KMS-11 (cell line): ENCODE data around the gene LRRC8A.

Experiments used
- H2AFZ ChIP-seq: fragments of 200-600 bp; sonication (generic); 2 replicates; pipeline ENCODE4 v1.6.1; 2016; ENCODE audit warnings: antibody characterized with exemption, mixed run types, low read depth
- H3K27ac ChIP-seq: fragments of 200-600 bp; sonication (generic); 2 replicates; pipeline ENCODE4 v1.6.1; 2016; ENCODE audit warnings: mild to moderate bottlenecking, mixed run types
- H3K27me3 ChIP-seq: fragments of 200-600 bp; sonication (generic); 2 replicates; pipeline ENCODE4 v1.6.1; 2017; ENCODE audit warnings: mild to moderate bottlenecking, low read depth, mixed run types, moderate library complexity; ENCODE audit not compliant: insufficient read depth
- H3K36me3 ChIP-seq: fragments of 200-600 bp; sonication (generic); 2 replicates; pipeline ENCODE4 v1.6.1; 2017; ENCODE audit warnings: mild to moderate bottlenecking, mixed run types; ENCODE audit not compliant: insufficient read depth
- H3K4me1 ChIP-seq: fragments of 200-600 bp; sonication (generic); 2 replicates; pipeline ENCODE4 v1.6.1; 2016; ENCODE audit warnings: mild to moderate bottlenecking, low read depth, mixed run types; ENCODE audit not compliant: poor library complexity, severe bottlenecking
- H3K4me2 ChIP-seq: fragments of 200-600 bp; sonication (generic); 2 replicates; pipeline ENCODE4 v1.7.0; 2016; ENCODE audit warnings: mild to moderate bottlenecking, mixed run types
- H3K4me3 ChIP-seq: fragments of 200-600 bp; sonication (generic); IDR thresholded peaks from 2 replicates; pipeline ENCODE4 v1.6.1; 2017; ENCODE audit warnings: low read depth, low read length, mixed read lengths; ENCODE audit not compliant: insufficient read depth
- H3K79me2 ChIP-seq: fragments of 200-600 bp; sonication (generic); 2 replicates; pipeline ENCODE4 v1.6.1; 2016; ENCODE audit warnings: low read depth, mixed run types; ENCODE audit not compliant: insufficient read depth
- H3K9ac ChIP-seq: fragments of 200-600 bp; sonication (generic); 2 replicates; pipeline ENCODE4 v1.6.1; 2016; ENCODE audit warnings: mild to moderate bottlenecking, mixed run types
- H4K20me1 ChIP-seq: fragments of 200-600 bp; sonication (generic); 2 replicates; pipeline ENCODE4 v1.6.1; 2016; ENCODE audit warnings: mild to moderate bottlenecking, mixed run types; ENCODE audit not compliant: insufficient read depth
- CTCF ChIP-seq: fragments of 200-600 bp; sonication (generic); conservative IDR thresholded peaks from 2 replicates; pipeline ENCODE4 v1.6.1; 2017; ENCODE audit warnings: low read depth, mild to moderate bottlenecking, antibody characterized with exemption, low read length, moderate library complexity, mixed read lengths

The LRRC8A gene

GRCh38 chr9:128916204-128916603 is 34.3 kb downstream of the LRRC8A start:
- H3K4me3 ChIP-seq, result no peak overlapping the region
- H3K27ac ChIP-seq, result no peak overlapping the region
- H3K4me1 ChIP-seq, result no peaks in the 10 kb centered on the region
- H3K27me3 ChIP-seq, result no peaks in the 10 kb centered on the region
- no peaks in the 10 kb centered on the region for H4K20me1 ChIP-seq
- no peaks in the 10 kb centered on the region for H3K36me3 ChIP-seq
- H2AFZ ChIP-seq, result no peak overlapping the region
- no peak overlapping the region for H3K4me2 ChIP-seq
- no peak overlapping the region for H3K9ac ChIP-seq
- no peaks in the 10 kb centered on the region for H3K79me2 ChIP-seq
- no peak for TF ChIP-seq CTCF

GRCh38 chr9:128916745-128917144 is 34.8 kb downstream of the LRRC8A start:
- no peak overlapping the region for H2AFZ ChIP-seq
- no peak overlapping the region for H3K27ac ChIP-seq
- no peaks in the 10 kb centered on the region for H3K4me1 ChIP-seq
- H3K9ac ChIP-seq, result no peak overlapping the region
- H3K27me3 ChIP-seq, result no peaks in the 10 kb centered on the region
- H3K4me2 ChIP-seq, result no peak overlapping the region
- no peak overlapping the region for H3K4me3 ChIP-seq
- no peaks in the 10 kb centered on the region for H4K20me1 ChIP-seq
- no peaks in the 10 kb centered on the region for H3K36me3 ChIP-seq
- H3K79me2 ChIP-seq, result no peaks in the 10 kb centered on the region
- no peak for TF ChIP-seq CTCF

DNA sequence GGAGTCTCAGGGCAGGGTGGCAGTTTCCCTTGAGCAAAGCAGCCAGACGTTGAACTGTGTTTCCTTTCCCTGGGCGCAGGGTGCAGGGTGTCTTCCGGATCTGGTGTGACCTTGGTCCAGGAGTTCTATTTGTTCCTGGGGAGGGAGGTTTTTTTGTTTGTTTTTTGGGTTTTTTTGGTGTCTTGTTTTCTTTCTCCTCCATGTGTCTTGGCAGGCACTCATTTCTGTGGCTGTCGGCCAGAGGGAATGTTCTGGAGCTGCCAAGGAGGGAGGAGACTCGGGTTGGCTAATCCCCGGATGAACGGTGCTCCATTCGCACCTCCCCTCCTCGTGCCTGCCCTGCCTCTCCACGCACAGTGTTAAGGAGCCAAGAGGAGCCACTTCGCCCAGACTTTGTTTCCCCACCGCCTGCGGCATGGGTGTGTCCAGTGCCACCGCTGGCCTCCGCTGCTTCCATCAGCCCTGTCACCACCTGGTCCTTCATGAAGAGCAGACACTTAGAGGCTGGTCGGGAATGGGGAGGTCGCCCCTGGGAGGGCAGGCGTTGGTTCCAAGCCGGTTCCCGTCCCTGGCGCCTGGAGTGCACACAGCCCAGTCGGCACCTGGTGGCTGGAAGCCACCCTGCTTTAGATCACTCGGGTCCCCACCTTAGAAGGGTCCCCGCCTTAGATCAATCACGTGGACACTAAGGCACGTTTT is 35.4 kb downstream of the LRRC8A start:
- TF ChIP-seq CTCF, result no peak
- no peaks in the 10 kb centered on the region for H3K79me2 ChIP-seq
- no peak overlapping the region for H3K4me3 ChIP-seq
- H4K20me1 ChIP-seq, result no peaks in the 10 kb centered on the region
- no peak overlapping the region for H3K27ac ChIP-seq
- no peaks in the 10 kb centered on the region for H3K4me1 ChIP-seq
- H3K27me3 ChIP-seq, result no peaks in the 10 kb centered on the region
- no peak overlapping the region for H2AFZ ChIP-seq
- H3K4me2 ChIP-seq, result no peak overlapping the region
- no peaks in the 10 kb centered on the region for H3K36me3 ChIP-seq
- no peak overlapping the region for H3K9ac ChIP-seq

GRCh38 chr9:128918921-128919320 is 37.0 kb downstream of the LRRC8A start:
- H4K20me1 ChIP-seq, result no peaks in the 10 kb centered on the region
- no peak overlapping the region for H3K9ac ChIP-seq
- no peak overlapping the region for H3K4me2 ChIP-seq
- no peaks in the 10 kb centered on the region for H3K27me3 ChIP-seq
- H3K4me1 ChIP-seq, result no peaks in the 10 kb centered on the region
- no peak for TF ChIP-seq CTCF
- H2AFZ ChIP-seq, result no peak overlapping the region
- H3K4me3 ChIP-seq, result no peak overlapping the region
- no peaks in the 10 kb centered on the region for H3K79me2 ChIP-seq
- no peak overlapping the region for H3K27ac ChIP-seq
- H3K36me3 ChIP-seq, result no peaks in the 10 kb centered on the region
